Activated CD4-positive, alpha-beta T cell treated with anti-CD3 and anti-CD28 coated beads, Interleukin-2, Interleukin-6, amounts not matched to agents 100 ng/mL and 50 ng/mL, durations not matched to agents 16 hours and 8 hours (primary cell): ENCODE results near the gene TMEM248.
"Not testable (repeated sequence)": the region's sequence is repeated elsewhere in the genome, so short reads cannot be mapped to it uniquely, and the experiment has no call there.

Experiments used
- DNase-seq: peaks from one replicate; pipeline ENCODE4 v3.0.0-alpha.2; 2020

Gene TMEM248

GRCh38 chr7:66920769-66921395, at the start of gene TMEM248:
TMEM248 (plus strand) TSS chr7:66921225; CDS start chr7:66941866, 20,641 bp downstream.
- DNase-seq = peak; percentile 96

GRCh38 chr7:66873476-66873875, 47.5 kb upstream of the TMEM248 start:
- no peak for DNase-seq

GRCh38 chr7:66877577-66878300, 43.3 kb upstream of the TMEM248 start:
- DNase-seq = peak; percentile 48

GRCh38 chr7:66878301-66878685, 42.7 kb upstream of the TMEM248 start:
- not testable (repeated sequence) for DNase-seq

- DNase-seq = no peak
These were observed 41.0 kb upstream of the TMEM248 start for GRCh38 chr7:66880053-66880452.

GRCh38 chr7:66880577-66880976, 40.4 kb upstream of the TMEM248 start:
- DNase-seq = not testable (repeated sequence)

GRCh38 chr7:66883716-66884115, 37.3 kb upstream of the TMEM248 start:
- DNase-seq = peak; percentile 54

- DNase-seq = not testable (repeated sequence)
These were observed 36.5 kb upstream of the TMEM248 start for GRCh38 chr7:66884556-66884955.

- DNase-seq = peak; percentile 50
These were observed 34.9 kb upstream of the TMEM248 start for GRCh38 chr7:66886152-66886551.

- DNase-seq = not testable (repeated sequence)
These were observed 32.8 kb upstream of the TMEM248 start for GRCh38 chr7:66888223-66888622.

- DNase-seq = peak; percentile 11
These were observed 26.5 kb upstream of the TMEM248 start for GRCh38 chr7:66894463-66895080.

- DNase-seq = no peak
These were observed 24.6 kb upstream of the TMEM248 start for GRCh38 chr7:66896441-66896840.

- DNase-seq = no peak
These were observed 21.3 kb upstream of the TMEM248 start for GRCh38 chr7:66899552-66900280.

- no peak for DNase-seq
These were observed 18.8 kb upstream of the TMEM248 start for GRCh38 chr7:66901941-66902843.

GRCh38 chr7:66902844-66903180, 18.2 kb upstream of the TMEM248 start:
- DNase-seq = no peak

- no peak for DNase-seq
These were observed 17.5 kb upstream of the TMEM248 start for GRCh38 chr7:66903360-66904062.

- no peak for DNase-seq
These were observed 16.9 kb upstream of the TMEM248 start for GRCh38 chr7:66904063-66904593.

GRCh38 chr7:66905278-66905677, 15.7 kb upstream of the TMEM248 start:
- DNase-seq = no peak

- no peak for DNase-seq
These were observed 15.3 kb upstream of the TMEM248 start for GRCh38 chr7:66905689-66906088.

- DNase-seq = no peak
These were observed 13.3 kb upstream of the TMEM248 start for GRCh38 chr7:66907731-66908130.

- not testable (repeated sequence) for DNase-seq
These were observed 12.4 kb upstream of the TMEM248 start for GRCh38 chr7:66908598-66908997.
